ENCODE data around the gene ATP8B3.
A peak's percentile ranks its signal among the peaks of the same experiment; 100 is the strongest.

Gene ATP8B3

DNA sequence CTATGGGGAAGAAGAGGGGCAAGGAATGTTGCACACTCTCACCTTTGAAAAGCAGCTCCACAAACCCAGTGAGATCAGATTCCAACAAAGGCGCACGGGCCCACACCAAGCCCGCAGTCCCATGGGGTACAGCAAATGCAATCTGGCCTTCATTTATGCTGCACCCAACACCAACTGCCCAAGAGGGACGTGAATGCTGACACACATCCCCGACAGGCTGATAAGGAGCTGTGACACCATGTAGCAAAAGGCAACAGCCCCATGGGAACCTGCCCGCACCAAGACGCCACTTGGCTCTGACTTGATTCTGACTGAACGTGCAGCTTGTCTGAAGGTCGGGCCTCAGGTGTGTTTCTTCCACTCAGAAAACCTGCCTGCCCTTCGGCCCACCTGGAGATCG lies 18.9 kb upstream of the ATP8B3 start:
- no peak for DNase-seq

DNA sequence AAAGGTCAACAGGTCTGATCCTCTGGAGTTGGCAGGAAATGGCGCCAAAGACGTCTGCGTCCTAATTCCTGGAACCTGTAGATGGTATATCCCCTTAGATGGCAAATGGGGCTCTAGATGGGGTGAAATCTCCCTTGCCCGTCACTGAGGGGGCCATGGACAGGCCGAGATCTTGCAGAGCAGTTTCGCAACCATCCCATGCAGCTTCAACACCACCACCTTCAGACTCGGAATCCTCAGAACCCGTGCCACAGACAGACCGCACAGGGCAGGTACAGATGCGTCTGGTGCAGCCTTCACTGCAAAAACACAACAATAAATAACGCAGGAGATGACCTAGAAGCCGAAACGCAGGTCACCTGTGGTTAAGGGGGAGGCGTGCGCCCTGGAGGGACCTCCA lies 18.5 kb upstream of the ATP8B3 start:
- no peak for DNase-seq

DNA sequence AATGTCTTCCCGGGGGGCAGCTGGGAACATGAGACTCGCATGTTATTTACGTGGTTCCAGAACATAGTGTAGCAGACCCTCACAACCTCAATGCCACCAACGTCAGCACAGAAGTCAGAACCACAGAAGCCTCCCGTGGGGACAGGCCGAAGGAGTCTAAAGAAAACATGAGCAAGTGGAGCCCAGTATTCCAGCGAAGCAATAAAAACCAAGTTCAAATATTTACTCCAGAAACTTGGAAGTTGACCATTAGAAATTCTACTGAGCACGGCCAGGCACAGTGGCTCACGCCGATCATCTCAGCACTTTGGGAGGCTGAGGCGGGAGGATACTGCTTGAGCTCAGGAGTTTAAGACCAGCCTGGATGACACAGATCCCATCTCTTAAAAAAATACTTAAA lies 17.9 kb upstream of the ATP8B3 start:
- DNase-seq, result no peak

DNA sequence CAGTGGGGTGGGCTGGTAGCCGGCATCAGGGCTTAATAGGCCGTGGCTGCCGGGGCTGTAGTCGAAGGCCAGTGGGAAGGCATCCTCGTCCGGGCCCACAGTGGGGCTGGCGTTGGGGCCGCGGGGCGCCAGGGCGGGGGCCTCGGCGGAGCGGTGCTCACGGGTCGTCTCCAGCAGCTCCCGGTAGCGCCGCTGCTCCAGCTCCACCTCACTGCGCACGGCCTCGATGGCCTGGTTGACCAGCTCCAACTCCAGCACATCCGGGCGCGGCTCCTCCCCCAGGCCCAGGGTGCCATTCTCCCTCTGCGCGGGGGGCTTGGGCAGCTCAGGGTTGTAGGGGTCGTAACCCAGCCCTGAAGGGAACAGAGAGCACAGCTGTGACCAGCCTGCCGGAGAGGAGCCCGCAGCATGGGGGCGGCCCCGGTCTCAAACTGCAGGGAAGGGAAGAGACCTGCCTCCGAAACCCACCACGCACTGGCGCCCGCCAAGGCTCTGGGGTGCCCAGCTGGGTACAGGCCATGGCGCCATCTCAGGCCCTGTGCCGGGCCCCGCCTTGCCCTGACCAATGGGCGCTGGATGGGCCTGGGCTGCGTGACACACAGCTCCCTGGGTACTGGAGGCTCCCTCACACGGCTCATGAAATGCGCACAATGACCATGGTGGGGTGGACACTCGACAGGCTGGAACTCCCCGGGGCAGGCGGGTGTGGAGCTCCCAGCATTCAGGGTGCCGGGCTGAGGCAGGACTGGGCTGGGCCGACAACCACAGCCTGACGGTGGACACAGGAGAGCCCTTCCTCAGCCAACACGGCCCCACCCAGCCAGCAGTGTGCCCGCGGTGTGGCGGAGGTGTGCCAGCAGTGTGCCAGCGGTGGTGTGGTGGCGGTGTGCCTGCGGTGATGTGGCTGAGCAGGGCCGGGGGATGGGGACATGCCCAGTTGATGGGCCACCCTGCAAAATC lies 16.5 kb upstream of the ATP8B3 start:
- no peak for DNase-seq

DNA sequence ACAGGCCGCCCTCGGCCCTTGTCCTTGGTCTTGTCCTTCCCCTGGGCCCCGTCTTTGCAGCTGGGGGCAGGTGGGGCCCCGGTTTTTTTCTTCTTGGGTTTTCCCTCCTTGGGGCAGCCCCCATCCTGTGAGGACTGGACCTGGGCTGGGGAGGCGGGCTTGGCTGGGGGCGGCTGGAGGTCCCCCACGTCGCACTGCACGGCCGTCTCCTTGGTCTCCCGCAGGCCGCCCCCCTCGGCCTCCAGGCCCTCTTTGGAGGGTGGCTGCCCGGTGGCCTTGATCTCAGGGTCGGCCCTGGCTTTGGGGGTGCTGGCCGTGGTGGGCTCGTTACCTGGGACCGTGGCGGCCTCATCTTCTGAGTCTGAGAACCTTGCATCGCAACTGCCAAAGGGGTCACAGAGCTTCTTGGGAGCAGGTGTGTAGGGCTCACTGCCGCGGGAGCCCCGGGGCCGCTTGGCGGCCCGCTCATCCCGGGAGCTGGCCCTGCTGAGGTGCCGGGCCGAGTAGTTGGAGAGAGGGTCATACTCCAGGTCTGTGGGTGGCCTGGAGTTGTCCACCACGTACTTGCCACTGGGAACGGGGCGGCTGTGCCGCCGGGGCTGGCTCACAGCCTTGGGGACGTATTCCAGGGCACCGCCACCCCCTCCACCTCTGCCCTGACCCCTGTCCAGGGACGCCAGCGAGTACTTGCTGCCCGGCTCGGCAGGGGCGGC lies 15.6 kb upstream of the ATP8B3 start:
- no peak for DNase-seq

DNA sequence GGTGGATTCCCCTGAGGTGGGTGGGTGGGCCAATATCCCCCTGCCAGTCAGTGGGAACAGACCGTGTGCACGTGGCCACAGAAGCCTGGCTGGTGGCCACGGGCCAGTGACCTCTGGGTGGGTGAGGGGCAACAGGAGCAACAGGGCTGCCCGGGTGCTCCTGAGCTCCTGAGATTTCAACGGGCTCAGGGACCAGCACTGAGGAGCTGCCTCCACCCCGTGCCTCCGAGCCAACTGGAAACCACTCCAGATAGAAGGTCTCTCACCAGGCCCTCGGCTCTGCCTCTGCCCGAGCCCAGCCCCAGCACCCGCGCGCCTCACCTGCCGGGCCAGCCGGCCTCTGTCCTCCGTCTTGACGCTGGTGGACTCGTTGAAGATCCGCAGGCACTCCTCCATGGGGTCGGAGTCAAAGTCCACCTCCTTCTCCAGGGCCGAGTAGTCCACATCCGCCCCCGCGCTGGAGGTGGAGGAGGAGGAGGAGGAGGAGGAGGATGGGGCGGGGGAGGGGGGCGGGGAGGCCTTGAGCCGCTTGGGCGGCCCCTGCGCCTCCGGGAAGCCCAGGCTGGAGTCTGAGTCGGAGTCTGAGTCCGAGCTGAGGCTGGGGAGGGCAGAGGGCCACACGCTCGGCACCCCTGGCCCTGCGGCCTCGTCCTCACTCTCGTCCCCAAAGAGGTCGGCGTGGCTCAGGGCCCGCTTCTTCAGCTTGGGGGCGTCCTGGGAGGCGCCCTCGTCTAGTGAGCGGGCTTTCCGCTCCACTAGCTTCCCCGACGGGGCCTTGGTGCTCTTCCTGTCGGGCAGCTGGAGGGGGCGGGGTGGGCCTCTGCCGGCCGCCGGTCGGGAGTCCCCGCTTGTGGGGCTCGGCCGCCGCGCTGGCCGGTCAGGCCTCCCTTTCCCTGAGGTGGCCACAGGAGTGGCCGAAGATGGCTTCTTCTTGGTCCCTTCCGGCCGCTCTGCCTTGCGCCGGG lies 14.8 kb upstream of the ATP8B3 start:
- no peak for DNase-seq

DNA sequence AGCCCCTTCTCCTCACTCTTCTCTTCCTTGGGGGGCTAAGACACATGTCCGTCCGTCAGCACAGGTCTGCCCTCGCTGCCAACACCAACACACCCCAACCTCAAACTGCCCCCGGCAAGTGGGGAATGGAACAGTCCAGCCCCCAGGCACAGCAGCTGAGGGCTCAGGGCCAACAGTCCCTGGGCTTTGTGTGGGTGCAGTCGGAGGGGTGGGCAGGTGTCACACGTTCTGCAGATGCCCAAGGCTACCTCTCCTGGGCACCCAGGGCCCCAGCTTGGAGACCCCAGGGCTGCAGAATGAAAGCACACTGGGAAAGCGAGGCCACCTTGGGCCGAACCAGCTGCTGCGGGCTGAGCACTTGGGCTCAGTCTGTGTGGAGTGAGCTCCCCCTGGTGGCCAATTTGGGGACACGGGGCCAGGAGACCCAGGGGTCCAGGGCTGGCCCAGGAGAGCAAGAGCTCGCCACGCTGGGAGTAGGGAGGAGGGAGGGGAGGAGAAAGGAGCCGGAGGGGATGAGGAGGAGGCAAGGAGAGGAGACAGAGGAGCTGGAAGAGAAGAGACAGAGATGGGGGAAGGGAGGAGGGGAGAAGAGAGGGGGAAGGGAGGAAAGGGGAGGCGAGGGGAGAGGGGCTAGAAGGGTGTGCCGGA lies 14.0 kb upstream of the ATP8B3 start:
- peak; percentile 75 for DNase-seq

DNA sequence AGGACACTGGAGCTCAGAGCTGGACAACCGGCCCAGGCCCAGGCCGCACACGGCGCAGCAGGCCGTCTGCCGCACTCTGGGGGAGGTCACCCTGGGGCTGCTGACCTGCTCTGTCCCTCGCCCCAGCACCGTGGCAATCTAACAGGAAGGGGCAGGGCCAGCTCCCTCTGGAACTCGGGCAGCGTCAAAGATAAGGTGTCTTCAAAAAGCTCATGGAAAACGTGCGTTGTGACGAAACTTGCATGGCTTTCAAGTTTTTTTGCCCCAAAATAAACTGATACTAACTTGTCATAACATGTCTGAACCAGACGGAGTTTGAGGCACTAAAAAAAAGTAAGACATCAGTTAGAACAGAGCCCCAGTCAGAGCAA lies 12.2 kb upstream of the ATP8B3 start:
- DNase-seq, result no peak

DNA sequence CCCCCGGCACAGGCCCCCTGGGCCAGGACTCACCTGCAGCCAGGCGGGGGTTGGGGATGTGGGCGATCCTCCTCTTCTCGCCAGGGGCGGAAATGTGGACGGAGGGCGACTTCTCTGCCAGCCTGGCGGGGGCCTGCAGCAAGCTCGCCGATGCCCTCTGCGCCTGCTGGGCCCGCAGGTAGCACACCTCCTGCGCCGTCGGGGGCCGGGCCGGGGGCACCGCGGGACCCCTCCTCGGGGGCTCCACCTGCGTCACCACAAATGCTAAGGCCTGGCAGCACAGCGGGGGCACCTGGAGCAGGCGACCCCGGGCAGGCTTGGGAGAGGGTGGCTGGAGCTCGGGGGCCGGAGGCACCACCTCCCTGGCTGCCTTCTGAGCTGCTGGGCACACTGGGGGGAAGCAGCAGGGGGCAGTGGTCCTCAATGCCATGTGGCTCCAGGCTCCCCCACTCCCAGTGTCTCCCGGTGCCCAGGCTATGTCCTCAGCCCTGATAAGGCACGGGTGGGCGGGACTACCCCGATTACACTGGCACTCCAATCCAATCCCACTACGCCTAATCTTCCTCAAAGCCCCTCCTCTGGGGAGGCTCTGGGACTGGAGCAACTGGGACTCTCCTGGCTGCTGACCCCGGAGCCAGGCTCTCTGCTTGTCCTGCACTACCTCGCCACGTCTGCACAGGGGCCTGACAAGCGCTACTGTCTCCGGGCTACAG lies 11.6 kb upstream of the ATP8B3 start:
- no peak for DNase-seq

DNA sequence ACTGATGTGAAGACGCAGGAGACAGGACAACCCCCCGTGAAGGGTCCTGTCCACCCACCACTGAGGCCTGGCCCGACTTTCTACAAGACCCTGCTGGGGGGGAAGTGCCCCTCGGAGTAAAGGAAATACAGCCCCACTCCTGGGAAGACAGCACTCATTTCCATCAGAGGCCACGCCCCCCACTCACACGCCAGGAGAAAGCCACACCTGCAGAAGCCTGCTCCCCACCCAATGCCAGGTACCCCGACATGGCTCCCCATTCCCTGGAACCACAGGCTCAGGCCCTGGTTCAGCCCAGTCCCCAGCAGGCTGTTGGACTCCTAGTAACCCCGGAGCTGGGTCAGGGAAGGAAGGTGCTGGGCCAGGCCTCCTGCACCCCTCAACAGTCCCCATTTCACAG lies 10.9 kb upstream of the ATP8B3 start:
- no peak for DNase-seq

DNA sequence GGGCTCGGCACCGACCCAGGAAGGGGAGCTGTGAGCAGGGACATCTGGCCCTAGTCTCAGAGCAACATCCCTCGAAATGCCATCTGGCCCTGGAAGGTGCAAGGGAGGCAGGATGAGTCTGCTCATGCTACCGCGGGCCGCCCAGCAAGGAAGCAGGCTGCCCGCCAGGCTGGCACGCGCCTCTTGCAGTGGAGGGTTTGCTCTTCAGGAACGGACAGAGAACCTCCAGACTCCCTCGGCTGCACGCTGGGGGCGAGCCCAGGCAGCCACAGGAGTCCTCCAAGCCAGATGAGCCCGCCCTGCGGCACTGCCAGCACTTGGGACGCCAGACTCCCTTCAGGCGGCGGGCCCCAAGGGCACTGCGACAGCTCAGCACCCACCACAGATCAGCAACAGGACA lies 10.1 kb upstream of the ATP8B3 start:
- no peak for DNase-seq

DNA sequence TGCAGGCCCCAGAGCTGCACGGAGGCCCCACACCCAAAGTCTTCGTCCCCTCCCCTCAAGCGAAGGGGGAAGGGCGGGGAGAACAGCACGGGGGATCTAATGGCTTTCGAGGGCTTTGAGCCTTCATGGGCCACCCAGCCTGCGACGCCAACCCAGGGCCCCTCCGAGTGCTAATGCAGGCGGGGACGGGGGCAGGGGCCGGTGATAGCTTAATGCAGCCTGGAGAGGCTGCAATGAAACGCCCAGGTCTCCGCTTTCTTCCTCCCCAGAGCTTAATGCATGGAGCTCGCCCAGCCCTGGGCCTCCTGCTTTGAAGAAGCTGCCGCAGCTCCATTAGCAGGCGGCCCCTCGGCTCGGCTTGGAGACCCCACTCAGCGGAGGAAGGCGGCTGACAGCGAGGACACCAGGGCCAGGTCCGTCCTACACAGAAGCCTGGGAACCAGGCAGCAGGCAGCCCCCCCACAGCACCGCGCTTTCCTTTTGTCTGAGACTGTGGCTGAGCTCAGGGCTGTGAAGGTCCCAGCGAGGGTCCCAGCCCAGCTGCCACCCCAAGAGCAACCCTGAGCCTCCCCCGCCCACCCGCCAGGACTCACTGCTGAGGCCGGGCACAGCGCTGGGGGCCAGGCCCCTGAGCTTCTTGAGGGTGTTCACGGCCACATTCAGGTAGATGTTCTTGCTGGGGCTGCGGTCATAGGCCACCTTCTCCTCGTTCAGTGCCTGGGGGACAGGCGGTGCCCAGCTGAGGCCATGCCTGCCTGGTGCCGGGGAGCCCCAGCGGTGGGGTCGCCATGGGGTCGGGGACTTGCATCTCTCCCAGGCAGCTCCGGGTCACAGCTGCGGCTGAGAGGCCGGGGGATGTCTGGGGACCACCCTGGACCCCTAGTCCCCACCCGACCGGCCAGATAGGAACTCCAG lies 7.5 kb upstream of the ATP8B3 start:
- no peak for DNase-seq

DNA sequence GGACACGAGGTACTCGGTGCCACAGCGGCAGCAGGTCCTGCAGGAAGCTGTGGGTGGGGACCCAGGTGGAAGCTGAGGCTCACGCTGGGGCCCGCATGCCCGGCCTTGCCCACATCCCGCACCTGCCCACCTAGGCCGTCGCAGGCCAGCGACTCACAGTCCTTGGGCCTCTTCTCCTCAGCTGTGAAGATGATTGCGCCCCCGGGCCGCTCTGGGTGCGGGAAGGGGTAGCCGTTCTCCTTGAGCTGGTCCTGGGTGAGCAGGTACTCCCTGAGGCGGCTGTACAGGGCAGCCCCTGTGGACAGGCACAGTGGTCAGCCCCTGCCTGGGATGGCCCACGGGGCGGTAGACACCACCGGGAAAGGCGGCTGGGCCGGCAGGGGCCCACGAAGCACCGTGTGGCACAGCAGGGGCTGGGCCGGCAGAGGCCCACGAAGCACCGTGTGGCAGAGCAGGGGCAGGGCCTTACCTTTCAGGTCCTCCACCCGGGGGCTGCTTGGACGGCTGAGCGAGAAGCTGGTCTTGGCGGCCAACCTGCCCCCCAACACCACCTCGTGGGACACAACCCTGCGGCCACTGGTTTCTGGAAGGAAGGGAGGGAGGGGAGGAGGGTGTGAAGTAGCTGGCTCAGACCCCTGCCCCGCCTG lies 6.6 kb upstream of the ATP8B3 start:
- no peak for DNase-seq

DNA sequence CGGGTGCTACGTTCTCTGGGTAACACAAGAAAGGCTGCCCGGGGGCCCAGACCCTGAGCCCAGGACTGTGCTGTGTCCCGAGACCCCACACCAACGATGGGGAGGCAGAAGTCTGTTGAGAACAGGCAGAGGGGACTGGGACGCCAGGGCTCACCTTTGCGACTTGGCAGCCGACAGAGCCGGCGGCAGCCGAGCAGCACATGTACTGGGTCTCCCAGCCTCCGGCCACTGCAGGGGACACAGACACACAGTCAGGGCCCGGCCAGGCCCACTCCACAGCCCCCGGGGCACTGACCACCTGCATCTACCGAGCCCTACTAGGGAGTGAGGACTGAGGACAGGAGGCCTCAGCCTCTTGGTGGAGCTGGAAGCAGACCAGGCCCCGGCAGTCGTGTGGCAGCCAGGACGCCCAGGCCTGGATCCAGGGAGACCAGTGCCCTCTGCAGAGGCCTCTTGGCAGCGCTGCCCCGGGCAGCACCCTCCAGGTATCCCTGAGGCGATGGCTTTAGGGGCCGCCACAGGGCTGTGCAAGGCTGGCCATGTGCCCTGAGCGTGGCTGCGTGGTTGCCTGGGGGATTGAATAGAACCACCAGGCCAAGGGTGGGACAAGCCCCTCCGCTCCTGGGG lies 5.6 kb upstream of the ATP8B3 start:
- DNase-seq, result no peak

DNA sequence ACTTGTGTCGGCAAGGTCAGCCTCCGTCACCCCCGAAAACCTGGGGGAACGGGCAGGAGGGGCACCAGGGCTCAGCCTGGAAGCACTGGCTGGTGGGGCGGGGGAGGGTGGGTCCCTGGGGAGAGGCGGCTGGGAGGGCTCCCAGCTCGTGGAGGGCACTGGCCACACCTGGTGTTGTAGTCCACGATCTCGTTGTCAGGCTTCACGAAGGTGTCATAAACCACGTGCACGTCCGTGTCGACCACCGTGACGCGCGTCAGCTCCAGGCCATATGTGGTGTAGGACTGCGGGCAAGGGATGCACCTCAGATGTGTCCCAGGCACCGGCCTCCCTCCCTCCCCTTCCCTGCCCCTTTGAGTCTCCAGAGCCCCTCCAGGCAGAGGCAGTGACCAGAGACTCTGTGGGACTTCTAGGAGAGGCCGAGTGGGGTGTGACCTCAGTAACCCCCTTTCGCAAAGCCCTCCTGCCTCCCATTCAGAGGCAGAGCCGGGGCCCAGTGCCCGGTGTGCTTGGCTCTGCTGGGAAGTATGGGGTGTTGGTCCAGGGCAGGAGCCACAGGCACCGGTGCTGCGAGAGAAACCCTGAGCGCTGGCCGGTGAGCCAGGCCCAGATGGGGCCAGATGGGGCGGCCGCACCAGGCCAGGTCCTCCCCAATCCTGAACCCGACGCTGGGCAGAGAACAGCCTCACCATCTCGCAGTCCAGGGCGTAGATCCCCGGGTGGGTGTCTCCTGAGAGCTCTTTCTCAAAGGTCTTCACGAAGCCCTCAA lies 4.6 kb upstream of the ATP8B3 start:
- no peak for DNase-seq

DNA sequence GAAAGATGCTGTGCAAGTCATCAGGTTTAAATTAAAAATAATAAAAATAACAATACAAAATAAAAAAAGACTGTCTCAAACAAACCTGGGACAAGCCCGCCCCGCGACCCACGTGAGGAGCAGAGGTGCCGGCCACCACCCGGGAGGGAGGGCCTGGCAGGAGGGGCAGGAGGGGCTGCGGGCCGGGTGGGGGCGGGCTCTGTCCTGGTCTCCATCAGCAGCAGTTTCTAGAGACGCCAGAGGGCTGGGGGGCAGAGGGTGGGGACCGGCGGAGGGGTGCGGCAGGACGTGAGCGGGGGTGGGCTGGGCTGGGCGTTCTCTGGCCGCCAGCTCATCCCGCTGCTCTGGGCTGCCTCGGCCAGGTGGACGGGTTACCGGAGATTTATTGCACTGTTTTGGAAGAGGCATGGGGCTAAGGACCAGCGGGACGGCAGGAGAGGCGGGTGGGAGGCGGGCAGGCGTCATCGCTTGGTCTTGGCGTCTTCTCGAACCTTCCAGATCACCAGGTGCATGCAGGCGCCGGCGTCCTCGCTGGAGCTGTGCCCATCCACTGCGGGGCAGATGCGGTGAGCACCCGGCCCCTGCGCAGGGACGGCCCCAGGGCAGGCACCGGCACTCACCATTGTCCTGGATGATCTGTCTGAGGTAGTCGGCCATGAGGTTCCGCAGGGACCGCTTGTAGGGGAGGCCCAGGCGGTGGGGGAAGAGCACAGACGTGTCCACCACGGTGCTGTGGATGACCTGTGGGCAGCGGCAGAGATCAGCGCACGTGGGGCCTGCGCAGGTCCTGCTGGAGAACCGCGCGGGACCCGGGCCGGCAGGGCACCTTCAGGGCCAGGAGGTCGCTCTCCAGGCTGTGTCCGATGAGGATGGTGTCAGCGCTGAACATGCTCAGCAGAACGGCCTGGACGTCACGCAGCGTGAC lies 3.8 kb upstream of the ATP8B3 start:
- DNase-seq, result no peak

DNA sequence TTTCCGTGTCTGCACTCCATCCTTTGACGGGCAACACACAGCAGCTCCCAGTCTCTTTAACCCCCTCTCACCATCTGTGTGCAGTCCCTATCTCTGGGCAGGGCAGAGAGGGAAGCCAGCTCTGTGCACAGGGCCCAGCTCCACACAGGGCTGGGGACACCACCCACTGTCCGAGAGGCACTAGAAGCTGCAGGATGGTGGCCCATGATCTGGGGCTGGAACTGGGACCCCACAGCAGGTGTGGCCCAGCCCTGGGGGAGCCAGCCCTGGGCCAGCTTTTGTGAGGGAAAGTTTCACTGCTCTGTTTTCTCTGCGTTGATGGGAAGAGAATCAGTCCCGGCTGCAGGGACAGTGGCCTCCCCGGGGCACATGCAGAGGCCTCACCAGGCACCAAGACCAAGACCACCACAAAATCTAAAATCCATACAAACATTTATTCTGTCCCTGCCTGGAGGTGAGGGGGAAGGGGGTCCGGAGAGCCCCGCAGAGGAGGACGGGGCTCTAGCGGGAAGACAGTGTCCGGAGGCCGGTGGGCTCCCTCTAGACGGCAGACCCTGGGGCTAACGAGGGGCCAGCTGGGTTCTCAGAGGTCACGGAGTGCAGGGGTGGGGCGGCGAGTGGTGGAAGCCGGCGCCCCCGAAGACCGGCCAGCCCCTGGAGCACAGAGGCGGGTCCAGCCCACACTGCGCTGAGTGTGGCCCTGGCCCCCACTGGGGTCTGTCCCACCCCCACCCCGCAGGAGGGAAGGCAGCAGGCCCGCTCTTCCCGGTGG lies 2.9 kb upstream of the ATP8B3 start:
- DNase-seq, result no peak
